Activated CD8-positive, alpha-beta memory T cell treated with anti-CD3 and anti-CD28 coated beads, Interleukin-2, amount 50 U/mL, for 4 hours (primary cell): ENCODE measurements around the gene IRS1.

Experiments used
- DNase-seq: peaks from one replicate; pipeline ENCODE4 v3.0.0-alpha.2; 2020

The IRS1 gene

GRCh38 chr2:226720948-226721347, 78.7 kb downstream of the IRS1 start:
- DNase-seq: no peak

- DNase-seq: no peak
Observed at GRCh38 chr2:226717719-226718118, 81.9 kb downstream of the IRS1 start.

- no peak for DNase-seq
Observed at GRCh38 chr2:226716126-226716525, 83.5 kb downstream of the IRS1 start.

- no peak for DNase-seq
Observed at GRCh38 chr2:226715347-226715990, 84.2 kb downstream of the IRS1 start.

GRCh38 chr2:226712941-226713340, 86.7 kb downstream of the IRS1 start:
- DNase-seq: no peak

- DNase-seq: no peak
Observed at GRCh38 chr2:226711606-226712296, 87.9 kb downstream of the IRS1 start.

- no peak for DNase-seq
Observed at GRCh38 chr2:226707499-226707898, 92.1 kb downstream of the IRS1 start.

GRCh38 chr2:226705965-226706364, 93.7 kb downstream of the IRS1 start:
- DNase-seq: no peak

GRCh38 chr2:226705133-226705886, 94.3 kb downstream of the IRS1 start:
- DNase-seq: no peak

- no peak for DNase-seq
Observed at GRCh38 chr2:226703514-226703913, 96.1 kb downstream of the IRS1 start.

- DNase-seq: no peak
Observed at GRCh38 chr2:226702376-226702775, 97.2 kb downstream of the IRS1 start.

- DNase-seq: no peak
Observed at GRCh38 chr2:226701052-226701451, 98.6 kb downstream of the IRS1 start.

- no peak for DNase-seq
Observed at GRCh38 chr2:226699321-226699720, 100.3 kb downstream of the IRS1 start.

GRCh38 chr2:226698671-226699070, 100.9 kb downstream of the IRS1 start:
- no peak for DNase-seq

GRCh38 chr2:226694586-226695284, 104.9 kb downstream of the IRS1 start:
- DNase-seq: no peak

GRCh38 chr2:226694149-226694548, 105.5 kb downstream of the IRS1 start:
- no peak for DNase-seq

- DNase-seq: no peak
Observed at GRCh38 chr2:226693521-226693920, 106.1 kb downstream of the IRS1 start.

- DNase-seq: no peak
Observed at GRCh38 chr2:226692521-226693126, 107.0 kb downstream of the IRS1 start.

GRCh38 chr2:226691255-226691654, 108.4 kb downstream of the IRS1 start:
- no peak for DNase-seq

GRCh38 chr2:226690461-226691024, 109.1 kb downstream of the IRS1 start:
- no peak for DNase-seq

- DNase-seq: no peak
Observed at GRCh38 chr2:226687641-226688253, 111.9 kb downstream of the IRS1 start.

- DNase-seq: no peak
Observed at GRCh38 chr2:226684563-226684959, 115.1 kb downstream of the IRS1 start.
